Astrocyte of the spinal cord (primary cell): ENCODE results near the gene MAFF.
A peak's percentile ranks its signal among the peaks of the same experiment; 100 is the strongest.

Source experiments
- DNase-seq: peaks from one replicate; pipeline ENCODE4 v3.0.0; 2011; ENCODE audit warnings: low read depth, low spot score
- H3K4me3 ChIP-seq: 2 replicates; pipeline ENCODE4 v1.5.1; 2011; ENCODE audit warnings: low read depth, mild to moderate bottlenecking, low read length, moderate library complexity
- CTCF ChIP-seq: IDR thresholded peaks from 2 replicates; pipeline ENCODE4 v1.5.1; 2012; ENCODE audit warnings: low read depth, mild to moderate bottlenecking, low read length, inconsistent platforms
- in situ Hi-C: cut with HindIII; loops from 2 replicates; pipeline ENCODE4 v1.10.0; 2017; ENCODE audit warnings: low sequenced_read_pairs

Gene MAFF

GRCh38 chr22:38203855-38204514 lies 2.2 kb downstream of the MAFF start:
- no peak overlapping the region for H3K4me3 ChIP-seq
- in situ Hi-C loops, result no loop called here
- peak; percentile 51 for DNase-seq
- no peak for TF ChIP-seq CTCF

- no peak for TF ChIP-seq CTCF
- H3K4me3 ChIP-seq, result no peak overlapping the region
- no peak for DNase-seq
- in situ Hi-C loops, result no loop called here
Observed at GRCh38 chr22:38204784-38205183, 3.0 kb downstream of the MAFF start.

- in situ Hi-C loops, result no loop called here
- no peak for TF ChIP-seq CTCF
- peak; percentile 82 for DNase-seq
- H3K4me3 ChIP-seq, result no peak overlapping the region
Observed at GRCh38 chr22:38205261-38206128, 3.7 kb downstream of the MAFF start.

GRCh38 chr22:38207898-38208432 lies 6.2 kb downstream of the MAFF start:
- no peak for TF ChIP-seq CTCF
- in situ Hi-C loops, result no loop called here
- no peak overlapping the region for H3K4me3 ChIP-seq
- DNase-seq, result no peak

GRCh38 chr22:38208551-38208968 lies 6.8 kb downstream of the MAFF start:
- no peak for TF ChIP-seq CTCF
- no peak overlapping the region for H3K4me3 ChIP-seq
- DNase-seq, result no peak
- in situ Hi-C loops, result no loop called here

- TF ChIP-seq CTCF, result no peak
- no peak for DNase-seq
- in situ Hi-C loops, result no loop called here
- H3K4me3 ChIP-seq, result no peak overlapping the region
Observed at GRCh38 chr22:38211556-38211955, 9.8 kb downstream of the MAFF start.
